Epithelial cell of umbilical artery (primary cell): ENCODE measurements around the gene FBXO38. TPM values are rescaled to one million over a fixed set of nuclear protein-coding genes. Genes with fewer than 3 reads are reported as not detected.

Experiments
- total RNA-seq: library from RNA; depleted of rRNA; stranded (reverse); fragments of >200 nt; gene quantifications from 2 replicates; pipeline ENCODE4 v1.2.3, GENCODE V29; 2014

The FBXO38 gene
- total RNA-seq = 52.6 and 81.5 TPM in 2 replicates

GRCh38 chr5:148383564-148384379 is at the start of gene FBXO38:
FBXO38 (plus strand) TSS chr5:148383958; CDS start chr5:148394777, 10,819 bp downstream.

GRCh38 chr5:148335259-148335658 is 48.5 kb upstream of the FBXO38 start, which contains the start of gene SPINK9:
SPINK9 (plus strand) TSS chr5:148335559; CDS start chr5:148335614, 55 bp downstream.

Other genes with a start within 250 kb of the FBXO38 start
- not detected in 2 replicates for gene SPINK14, start 215.4 kb upstream of the FBXO38 start, total RNA-seq
- not detected in 2 replicates for gene SPINK6, start 180.9 kb upstream of the FBXO38 start, total RNA-seq
- gene MARCOL, start 145.4 kb upstream of the FBXO38 start, total RNA-seq = not detected in 2 replicates
- gene SPINK13, start 115.2 kb upstream of the FBXO38 start, total RNA-seq = not detected in 2 replicates
- gene SPINK7, start 71.5 kb upstream of the FBXO38 start, total RNA-seq = not detected in 2 replicates
- gene SPINK9, start 48.4 kb upstream of the FBXO38 start, total RNA-seq = not detected in 2 replicates